Endothelial cell of umbilical vein (primary cell): ENCODE data around the gene MKLN1. TPM values are rescaled to one million over a fixed set of nuclear protein-coding genes. Genes with fewer than 3 reads are reported as not detected.

Source experiments
- BruUV-seq: library from RNA; stranded (reverse); fragments of 400-500 nt; replicated peaks from 2 replicates; lab custom pipeline; 2021; lab: Mats Ljungman, UMichigan
- CTCF ChIA-PET: fragments of 300-600, 350-600 bp; sonication (Branson Sonifier 250); formaldehyde crosslinking; loops from one replicate; lab custom pipeline; 2021; ENCODE audit warnings: antibody characterized with exemption, inconsistent platforms; lab: Charles Lee
- POLR2A ChIA-PET: fragments of 300-600, 350-600 bp; sonication (Branson Sonifier 250); formaldehyde crosslinking; loops from one replicate; lab custom pipeline; 2021; ENCODE audit warnings: antibody characterized with exemption, inconsistent platforms; lab: Charles Lee
- DNase-seq: peaks from one replicate; pipeline ENCODE4 v3.0.0-alpha.2; 2011; ENCODE audit warnings: low read depth, low spot score
- FAIRE-seq: peaks from 2 replicates; lab custom pipeline; 2011; peaks lifted over from hg19 to GRCh38; lab: Jason Lieb, UNC
- H2AFZ ChIP-seq: 2 replicates; pipeline ENCODE4 v1.6.0; 2012; ENCODE audit warnings: low read depth, low read length, control low read depth, inconsistent platforms
- H3K27ac ChIP-seq: 2 replicates; pipeline ENCODE4 v1.5.1; 2011; ENCODE audit warnings: low read depth, mild to moderate bottlenecking, control low read depth, low read length, moderate library complexity; ENCODE audit not compliant: insufficient read depth
- H3K27me3 ChIP-seq, 2 experiments: 2 replicates each; pipeline versions ENCODE4 v1.6.0 to v1.6.1; 2011; ENCODE audit warnings: low read length in 2 of 2, mixed read lengths in 1 of 2; ENCODE audit not compliant: control insufficient read depth in 2 of 2, insufficient read depth in 2 of 2
- H3K36me3 ChIP-seq, 2 experiments: 2 replicates in 1 of 2; 3 replicates in 1 of 2; pipeline ENCODE4 v1.5.1; 2011; ENCODE audit warnings: low read length in 2 of 2, mild to moderate bottlenecking in 1 of 2, moderate library complexity in 1 of 2; ENCODE audit not compliant: control insufficient read depth in 2 of 2, insufficient read depth in 2 of 2; ENCODE audit errors: extremely low read depth in 1 of 2
- H3K4me1 ChIP-seq: 3 replicates; pipeline ENCODE4 v1.5.1; 2011; ENCODE audit warnings: mild to moderate bottlenecking, low read length; ENCODE audit not compliant: control insufficient read depth, insufficient read depth; ENCODE audit errors: extremely low read depth
- H3K4me2 ChIP-seq: 2 replicates; pipeline ENCODE4 v1.6.1; 2011; ENCODE audit warnings: low read length, control low read depth, mixed read lengths; ENCODE audit not compliant: insufficient read depth
- H3K4me3 ChIP-seq, 3 experiments: fragments of 200-600 bp in 1 of 3; sonication (generic), shearing (Covaris generic) in 1 of 3; replicated peaks in 1 of 3; 2 replicates each; pipeline ENCODE4 v1.5.1; 2011 to 2016; ENCODE audit warnings: control low read depth in 3 of 3, low read length in 3 of 3, mild to moderate bottlenecking in 2 of 3, inconsistent platforms in 1 of 3, low read depth in 1 of 3, moderate library complexity in 1 of 3; ENCODE audit not compliant: insufficient read depth in 1 of 3
- H3K79me2 ChIP-seq: 2 replicates; pipeline ENCODE4 v1.6.0; 2012; ENCODE audit warnings: low read length, inconsistent platforms; ENCODE audit not compliant: control insufficient read depth, insufficient read depth
- H3K9ac ChIP-seq: replicated peaks from 2 replicates; pipeline ENCODE3; 2011; ENCODE audit warnings: low read length, control low read depth; ENCODE audit not compliant: insufficient read depth; ENCODE audit errors: extremely low read depth
- H3K9me1 ChIP-seq: replicated peaks from 3 replicates; pipeline ENCODE4 v1.6.0; 2011; ENCODE audit warnings: mild to moderate bottlenecking, low read length; ENCODE audit not compliant: control insufficient read depth, insufficient read depth; ENCODE audit errors: extremely low read depth
- H3K9me3 ChIP-seq: replicated peaks from 2 replicates; pipeline ENCODE4 v1.5.1; 2012; ENCODE audit warnings: low read length, inconsistent platforms; ENCODE audit not compliant: control insufficient read depth, insufficient read depth
- H4K20me1 ChIP-seq: replicated peaks from 2 replicates; pipeline ENCODE3; 2011; ENCODE audit warnings: mild to moderate bottlenecking, low read length; ENCODE audit not compliant: control insufficient read depth, insufficient read depth; ENCODE audit errors: extremely low read depth
- EZH2 ChIP-seq: IDR thresholded peaks from 2 replicates; pipeline ENCODE4 v1.6.1; 2012; ENCODE audit warnings: borderline replicate concordance, low read depth, mild to moderate bottlenecking, moderate library complexity, low read length, inconsistent platforms; ENCODE audit not compliant: severe bottlenecking
- FOS ChIP-seq: IDR thresholded peaks from 2 replicates; pipeline ENCODE4 v1.6.1; 2011; ENCODE audit warnings: mild to moderate bottlenecking, low read length, moderate library complexity, borderline replicate concordance; ENCODE audit not compliant: insufficient read depth
- GATA2 ChIP-seq: IDR thresholded peaks from 2 replicates; pipeline ENCODE4 v1.7.0; 2011; ENCODE audit warnings: low read depth, mild to moderate bottlenecking, moderate library complexity, mixed read lengths, low read length; ENCODE audit not compliant: insufficient read length, insufficient read depth
- JUN ChIP-seq: IDR thresholded peaks from 2 replicates; pipeline ENCODE4 v1.6.1; 2011; ENCODE audit warnings: borderline replicate concordance, low read depth; ENCODE audit not compliant: insufficient read length, insufficient read depth
- MYC ChIP-seq: IDR thresholded peaks from one replicate; pipeline ENCODE4 v1.6.1; 2011; ENCODE audit warnings: mild to moderate bottlenecking, low read depth, low read length
- POLR2A ChIP-seq: IDR thresholded peaks from 2 replicates; pipeline ENCODE4 v1.6.1; 2012; ENCODE audit warnings: low read depth, mild to moderate bottlenecking, control low read depth, low read length
- POLR2AphosphoS5 ChIP-seq: IDR thresholded peaks from 2 replicates; pipeline ENCODE4 v1.6.1; 2012; ENCODE audit warnings: low read depth, mild to moderate bottlenecking, control low read depth, low read length, moderate library complexity; ENCODE audit not compliant: insufficient read depth
- dilution Hi-C: fragments of 300-500 bp; cut with MboI; formaldehyde crosslinking; loops from one replicate; pipeline ENCODE4 v1.15.0; 2019; ENCODE audit warnings: low sequenced_read_pairs; ENCODE audit not compliant: extremely low pct_ligation_motif_present
- intact Hi-C: fragments of 100-400 bp; cut with micrococcal nuclease; formaldehyde crosslinking; loops from one replicate; pipeline ENCODE4 v1.10.0; 2022
- polyA plus RNA-seq, 4 experiments: library from polyadenylated mRNA; depleted of rRNA in 3 of 4; stranded (reverse) in 3 of 4; unstranded in 1 of 4; fragments of >200 nt; gene quantifications; 2 replicates each; pipeline versions ENCODE4 v1.2.1 to v1.2.3, GENCODE V29; 2011 to 2012; ENCODE audit warnings: missing spikeins in 1 of 4
- total RNA-seq: library from RNA; stranded (reverse); gene quantifications from 2 replicates; pipeline ENCODE4 v1.2.3, GENCODE V29; 2021
- TF ChIP-seq, protein P1 (sequence below): IDR thresholded peaks from 2 replicates; pipeline ENCODE4 v1.6.1; 2011; ENCODE audit not compliant: insufficient read depth, insufficient read length
- TF ChIP-seq, protein P2 (sequence below), 2 donors: IDR thresholded peaks; 1 replicate in 1 of 2; 2 replicates in 1 of 2; pipeline ENCODE4 v1.5.1; 2011; ENCODE audit warnings: low read length in 2 of 2, mild to moderate bottlenecking in 2 of 2, moderate library complexity in 2 of 2, control low read depth in 1 of 2, inconsistent platforms in 1 of 2, low read depth in 1 of 2; ENCODE audit not compliant: insufficient read depth in 1 of 2; ENCODE audit errors: extremely low read depth in 1 of 2

The MKLN1 gene
- total and polyA plus RNA-seq, 2 donors (not counting 3 experiments of a cell fraction or from before 2014, with no cell fraction given): 12.2 to 32.1 TPM

DNA sequence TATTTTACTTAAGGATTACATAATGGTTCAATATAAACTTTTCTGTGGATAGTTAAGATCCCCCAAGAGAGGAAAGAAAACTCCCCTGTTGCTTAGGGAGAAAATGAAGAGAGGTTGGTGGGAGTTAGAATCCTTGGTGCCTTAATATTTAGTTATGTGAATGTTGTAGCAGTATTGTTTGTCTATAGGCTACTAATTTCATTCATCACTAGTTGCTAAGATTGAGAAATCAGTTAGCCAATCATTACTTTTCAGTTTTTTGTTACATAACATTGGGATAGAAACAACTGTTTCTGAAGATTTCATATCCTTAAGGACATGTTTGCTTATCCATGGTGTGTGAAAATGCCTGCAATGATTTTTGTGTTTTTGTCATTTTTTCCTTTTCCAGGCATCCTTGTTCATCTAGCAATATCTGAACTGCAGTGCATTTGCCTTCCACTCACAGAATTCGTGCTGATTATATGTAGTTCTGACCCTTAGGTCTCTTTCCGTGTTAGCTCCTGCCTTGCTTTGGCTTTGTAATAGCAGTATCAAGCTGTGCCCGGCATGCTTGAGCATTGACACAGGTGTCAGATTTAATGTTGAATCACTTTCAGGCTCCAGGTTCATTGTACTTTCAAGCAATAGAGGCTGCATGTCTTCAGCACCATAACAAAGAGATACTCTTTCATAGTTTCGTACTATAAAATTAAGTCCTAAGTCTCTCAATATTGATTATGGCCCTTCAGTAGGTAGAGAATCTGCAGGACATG is 143.8 kb downstream of the MKLN1 start:
- ChIA-PET POLR2A (no interaction called here), CTCF (no interaction called here)
- H3K4me3 ChIP-seq: no peak overlapping the region
- DNase-seq (no peak), FAIRE-seq (no peak)
- no peaks in the 10 kb centered on the region for H3K4me1 ChIP-seq
- H3K9me3 ChIP-seq: no peaks in the 10 kb centered on the region
- H3K36me3 ChIP-seq: peaks cover 3 to 15% of the 10 kb centered on the region in 2 experiments
- TF ChIP-seq, protein P1, sequence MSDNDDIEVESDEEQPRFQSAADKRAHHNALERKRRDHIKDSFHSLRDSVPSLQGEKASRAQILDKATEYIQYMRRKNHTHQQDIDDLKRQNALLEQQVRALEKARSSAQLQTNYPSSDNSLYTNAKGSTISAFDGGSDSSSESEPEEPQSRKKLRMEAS: no peak
- TF ChIP-seq, protein P2, sequence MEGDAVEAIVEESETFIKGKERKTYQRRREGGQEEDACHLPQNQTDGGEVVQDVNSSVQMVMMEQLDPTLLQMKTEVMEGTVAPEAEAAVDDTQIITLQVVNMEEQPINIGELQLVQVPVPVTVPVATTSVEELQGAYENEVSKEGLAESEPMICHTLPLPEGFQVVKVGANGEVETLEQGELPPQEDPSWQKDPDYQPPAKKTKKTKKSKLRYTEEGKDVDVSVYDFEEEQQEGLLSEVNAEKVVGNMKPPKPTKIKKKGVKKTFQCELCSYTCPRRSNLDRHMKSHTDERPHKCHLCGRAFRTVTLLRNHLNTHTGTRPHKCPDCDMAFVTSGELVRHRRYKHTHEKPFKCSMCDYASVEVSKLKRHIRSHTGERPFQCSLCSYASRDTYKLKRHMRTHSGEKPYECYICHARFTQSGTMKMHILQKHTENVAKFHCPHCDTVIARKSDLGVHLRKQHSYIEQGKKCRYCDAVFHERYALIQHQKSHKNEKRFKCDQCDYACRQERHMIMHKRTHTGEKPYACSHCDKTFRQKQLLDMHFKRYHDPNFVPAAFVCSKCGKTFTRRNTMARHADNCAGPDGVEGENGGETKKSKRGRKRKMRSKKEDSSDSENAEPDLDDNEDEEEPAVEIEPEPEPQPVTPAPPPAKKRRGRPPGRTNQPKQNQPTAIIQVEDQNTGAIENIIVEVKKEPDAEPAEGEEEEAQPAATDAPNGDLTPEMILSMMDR (IDR thresholded peaks at IDR 0.05; ENCODE audit: extremely low read depth in 1 of 2, insufficient read depth in 1 of 2, low read depth in 1 of 2, low read length in 2 of 2): no peak
- TF ChIP-seq FOS (no peak), MYC (no peak), EZH2 (no peak), POLR2AphosphoS5 (no peak), GATA2 (no peak), POLR2A (no peak), JUN (no peak)
- no peak overlapping the region for H2AFZ ChIP-seq
- dilution Hi-C loops: no loop called here
- no peaks in the 10 kb centered on the region for H3K27me3 ChIP-seq
- no peak overlapping the region for H3K9ac ChIP-seq
- H3K9me1 ChIP-seq: no peaks in the 10 kb centered on the region
- no peak overlapping the region for H3K27ac ChIP-seq
- BruUV-seq: no TSS peak
- H4K20me1 ChIP-seq: no peaks in the 10 kb centered on the region
- H3K79me2 ChIP-seq: no peaks in the 10 kb centered on the region
- intact Hi-C loops: no loop called here
- H3K4me2 ChIP-seq: no peak overlapping the region
